Skin epidermis (tissue), 12 donors: ENCODE measurements around the gene USH1G.

Source experiments
- H3K27ac ChIP-seq, 21 experiments: fragments of 200-600 bp; sonication (generic) in 11 of 21; one replicate each; pipeline ENCODE4 v1.5.0; 2020; ENCODE audit warnings: mild to moderate bottlenecking in 3 of 21, inconsistent platforms in 2 of 21, moderate library complexity in 2 of 21
- H3K4me3 ChIP-seq, 7 experiments: fragments of 200-600 bp; sonication (generic) in 2 of 7; one replicate each; pipeline ENCODE4 v1.5.0; 2020; ENCODE audit warnings: inconsistent platforms in 2 of 7, mild to moderate bottlenecking in 2 of 7, moderate library complexity in 1 of 7

USH1G gene

GRCh38 chr17:74936470-74936799 is 13.4 kb upstream of the USH1G start:
- Histone ChIP-seq H3K27ac (peak overlapping the region in 1 of 21 experiments; percentile 61), H3K4me3 (no peak overlapping the region)

DNA sequence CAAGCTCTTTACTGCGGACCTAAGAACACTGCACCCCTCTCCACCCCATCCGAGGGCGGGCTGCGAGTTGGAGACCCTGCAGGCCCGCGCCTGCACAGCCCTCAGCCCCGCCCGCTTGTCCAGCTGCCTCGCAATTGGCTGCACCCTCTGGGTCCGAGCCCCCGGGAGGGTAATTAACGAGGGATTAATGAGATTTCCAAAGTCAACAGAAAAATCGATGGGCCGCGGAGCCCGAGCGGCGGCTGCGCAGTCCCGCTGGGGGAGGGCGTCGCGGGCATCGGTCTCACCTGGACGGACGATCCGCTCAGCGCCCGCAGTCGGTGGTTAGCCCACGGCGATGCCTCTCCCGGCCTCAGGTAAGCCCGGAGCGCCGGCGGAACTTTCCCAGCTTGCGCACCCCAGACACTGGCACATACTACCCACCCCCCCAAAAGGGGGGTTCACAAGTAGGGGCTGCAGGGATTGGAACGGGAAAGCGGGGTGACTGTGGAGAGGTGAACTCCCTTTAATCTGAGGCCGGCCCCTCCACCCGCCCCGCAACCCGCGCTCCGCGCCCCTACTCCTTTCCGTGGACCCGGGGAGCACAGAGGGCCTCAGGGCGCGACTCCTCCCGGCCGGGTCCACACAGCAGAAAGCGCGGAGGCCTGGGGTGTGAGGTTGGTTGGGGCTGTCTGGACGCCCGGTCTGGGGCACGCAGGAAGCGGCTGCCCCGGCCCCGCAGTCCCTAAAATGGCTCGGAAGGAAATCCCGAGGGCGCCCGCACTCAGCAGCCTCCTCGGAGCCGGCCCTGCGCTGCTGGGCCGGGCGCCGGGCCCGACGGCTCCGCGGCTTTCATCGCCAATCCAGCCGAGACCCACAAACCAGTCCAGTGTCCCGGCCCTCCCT is 12.8 kb upstream of the USH1G start, which contains the start of gene OTOP3:
OTOP3 (plus strand) TSS at position 314 of the 885 bp plus-strand sequence; CDS start at position 338, 24 bp downstream.
- H3K4me3 ChIP-seq, result no peak within 1 kb of the TSS
- H3K27ac ChIP-seq, result peak within 1 kb of the TSS in 1 of 21 experiments; percentile 61

GRCh38 chr17:74935048-74935447 is 12.0 kb upstream of the USH1G start:
- Histone ChIP-seq H3K27ac (no peak overlapping the region), H3K4me3 (no peak overlapping the region)

DNA sequence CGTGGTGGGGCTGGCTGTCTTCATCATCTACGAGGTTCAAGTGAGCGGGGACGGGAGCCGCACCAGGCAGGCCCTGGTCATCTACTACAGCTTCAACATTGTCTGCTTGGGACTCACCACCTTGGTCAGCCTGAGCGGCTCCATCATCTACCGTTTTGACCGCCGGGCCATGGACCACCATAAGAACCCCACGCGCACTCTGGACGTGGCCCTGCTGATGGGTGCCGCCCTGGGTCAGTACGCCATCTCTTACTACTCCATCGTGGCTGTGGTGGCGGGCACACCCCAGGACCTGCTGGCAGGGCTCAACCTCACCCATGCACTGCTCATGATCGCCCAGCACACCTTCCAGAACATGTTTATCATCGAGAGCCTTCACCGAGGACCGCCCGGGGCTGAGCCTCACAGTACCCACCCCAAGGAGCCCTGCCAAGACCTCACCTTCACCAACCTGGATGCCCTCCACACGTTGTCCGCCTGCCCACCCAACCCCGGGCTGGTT is 7.5 kb upstream of the USH1G start:
- no peak overlapping the region for H3K27ac ChIP-seq
- H3K4me3 ChIP-seq, result no peak overlapping the region

DNA sequence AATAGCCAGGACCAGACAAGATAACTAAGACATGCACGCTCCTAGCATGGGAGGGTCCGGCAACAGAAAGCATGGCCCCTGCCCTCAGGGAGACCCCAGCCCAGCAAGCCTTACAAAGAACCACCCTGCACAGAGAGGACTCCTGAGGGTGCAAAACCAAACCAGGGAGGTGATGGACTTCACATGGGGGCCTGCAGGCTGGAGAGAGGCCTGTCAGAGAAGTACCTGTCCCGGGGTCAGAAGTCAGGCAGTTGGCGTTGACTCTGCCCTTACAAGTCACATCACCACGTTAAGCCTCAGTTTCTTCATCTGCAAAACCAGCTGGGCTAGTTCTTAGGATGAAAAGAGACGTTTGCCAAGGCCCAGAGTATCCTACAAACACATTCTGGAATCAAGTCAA is 5.7 kb upstream of the USH1G start:
- H3K4me3 ChIP-seq, result no peak overlapping the region
- no peak overlapping the region for H3K27ac ChIP-seq

DNA sequence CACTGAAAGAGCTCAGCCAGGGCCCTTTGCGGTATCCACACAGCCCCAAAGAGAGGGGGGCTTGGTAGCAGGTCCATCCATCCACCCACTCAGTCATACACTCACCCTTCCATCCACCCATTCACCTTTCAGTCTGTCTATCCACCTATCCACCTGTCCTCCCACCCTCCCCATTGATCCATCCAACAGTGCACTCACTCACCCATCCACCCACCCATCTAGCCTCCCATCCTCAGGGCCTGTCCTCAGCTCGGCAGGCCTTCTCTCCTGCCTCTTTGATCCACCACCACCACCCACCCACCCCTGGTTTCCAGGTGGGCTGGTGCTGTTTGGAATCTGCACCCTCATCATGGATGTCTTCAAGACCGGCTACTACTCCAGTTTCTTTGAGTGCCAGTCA is 2.2 kb upstream of the USH1G start:
- Histone ChIP-seq H3K4me3 (no peak overlapping the region), H3K27ac (no peak overlapping the region)

GRCh38 chr17:74924250-74924948 is 1.3 kb upstream of the USH1G start, which contains the start of gene OTOP2:
TSS of gene OTOP2 (plus strand) at chr17:74924273. CDS start at chr17:74924633, 360 bp downstream.
- H3K4me3 ChIP-seq, result peak within 1 kb of the TSS in 6 of 7 experiments; percentile 2 to 43 (median 16)
- H3K27ac ChIP-seq, result peak within 1 kb of the TSS in 2 of 21 experiments; percentile 4 to 7

GRCh38 chr17:74923538-74924249 is 639 bp upstream of the USH1G start:
- H3K4me3 ChIP-seq, result peak overlapping the region in 6 of 7 experiments; percentile 2 to 43 (median 16)
- peak overlapping the region in 2 of 21 experiments; percentile 4 to 7 for H3K27ac ChIP-seq

DNA sequence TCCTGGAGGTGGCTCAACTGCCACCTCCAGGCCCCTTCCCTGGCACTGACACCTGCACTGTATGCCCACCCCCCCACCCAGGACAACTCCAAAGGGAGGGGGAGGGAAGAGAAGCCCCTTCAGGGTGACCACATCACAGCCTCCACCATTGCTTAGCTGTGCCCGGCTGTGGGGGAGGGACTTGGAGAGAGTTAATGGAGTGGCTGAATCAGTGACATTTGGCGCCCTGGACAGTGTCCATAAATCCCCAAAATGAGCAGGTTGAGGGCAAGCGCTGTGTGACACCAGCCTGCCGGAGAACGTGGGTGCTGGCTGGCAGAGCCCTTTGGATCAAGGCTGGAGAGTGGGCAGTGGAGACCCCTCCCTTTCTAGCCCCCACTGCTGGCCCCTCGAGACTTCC is 883 bp downstream of the USH1G start:
- Histone ChIP-seq H3K4me3 (peak overlapping the region in 1 of 7 experiments; percentile 15), H3K27ac (no peak overlapping the region)

- Histone ChIP-seq H3K27ac (no peak overlapping the region), H3K4me3 (no peak overlapping the region)
Measured at GRCh38 chr17:74921769-74922168, 1.3 kb downstream of the USH1G start.

DNA sequence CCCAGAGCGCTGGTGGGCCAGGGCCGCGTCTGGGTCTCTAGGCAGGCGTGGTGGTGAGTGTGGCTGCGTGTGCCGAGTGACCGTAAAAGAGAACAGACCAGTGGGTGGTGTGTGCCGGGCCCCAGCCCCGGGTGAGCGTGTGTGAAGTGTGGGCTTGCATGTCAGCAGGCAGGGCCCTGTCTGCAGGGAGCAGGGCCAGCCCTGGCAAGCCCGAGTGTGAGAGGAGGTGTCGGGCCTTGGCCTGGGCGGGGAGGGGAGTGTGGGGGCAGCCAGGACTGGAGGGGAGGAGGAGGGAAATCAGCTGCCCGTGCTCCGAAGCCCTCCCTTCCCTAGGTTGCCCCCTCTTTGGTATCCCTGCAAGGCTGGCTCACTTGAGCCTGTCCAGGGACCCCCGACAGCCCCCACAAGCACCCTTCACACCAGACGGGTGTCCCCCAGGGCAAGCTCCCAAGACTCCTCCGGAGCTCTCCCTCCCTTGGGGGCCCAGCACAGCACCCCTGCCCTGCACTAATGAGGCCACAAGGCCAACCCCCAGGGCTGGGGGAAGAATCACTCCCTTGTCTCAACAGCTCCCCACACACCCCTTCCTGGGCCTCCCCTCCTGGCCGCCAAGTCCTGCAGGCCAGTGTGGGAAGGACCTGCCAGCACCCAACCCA is 1.9 kb downstream of the USH1G start:
- Histone ChIP-seq H3K4me3 (no peak overlapping the region), H3K27ac (peak overlapping the region in 2 of 21 experiments; percentile 17 to 21)

- H3K27ac ChIP-seq, result peak overlapping the region in 2 of 21 experiments; percentile 17 to 21
- no peak overlapping the region for H3K4me3 ChIP-seq
Measured at GRCh38 chr17:74920642-74921025, 2.4 kb downstream of the USH1G start.

DNA sequence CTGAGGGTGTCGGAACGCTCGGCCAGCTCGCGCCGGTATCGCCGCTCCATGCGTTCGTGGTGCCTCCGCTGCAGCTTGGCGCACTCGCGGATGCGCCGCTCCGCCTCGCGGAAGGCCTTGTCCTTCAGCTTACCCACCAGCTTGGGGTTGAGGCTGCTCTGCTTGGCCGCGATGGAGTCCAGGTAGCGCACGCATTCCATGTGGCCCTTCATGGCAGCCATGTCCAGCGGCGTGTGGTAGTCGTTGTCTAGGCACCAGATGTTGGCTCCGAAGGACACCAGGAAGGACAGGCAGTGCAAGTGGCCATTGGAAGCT is 2.8 kb downstream of the USH1G start:
- Histone ChIP-seq H3K4me3 (no peak overlapping the region), H3K27ac (no peak overlapping the region)

DNA sequence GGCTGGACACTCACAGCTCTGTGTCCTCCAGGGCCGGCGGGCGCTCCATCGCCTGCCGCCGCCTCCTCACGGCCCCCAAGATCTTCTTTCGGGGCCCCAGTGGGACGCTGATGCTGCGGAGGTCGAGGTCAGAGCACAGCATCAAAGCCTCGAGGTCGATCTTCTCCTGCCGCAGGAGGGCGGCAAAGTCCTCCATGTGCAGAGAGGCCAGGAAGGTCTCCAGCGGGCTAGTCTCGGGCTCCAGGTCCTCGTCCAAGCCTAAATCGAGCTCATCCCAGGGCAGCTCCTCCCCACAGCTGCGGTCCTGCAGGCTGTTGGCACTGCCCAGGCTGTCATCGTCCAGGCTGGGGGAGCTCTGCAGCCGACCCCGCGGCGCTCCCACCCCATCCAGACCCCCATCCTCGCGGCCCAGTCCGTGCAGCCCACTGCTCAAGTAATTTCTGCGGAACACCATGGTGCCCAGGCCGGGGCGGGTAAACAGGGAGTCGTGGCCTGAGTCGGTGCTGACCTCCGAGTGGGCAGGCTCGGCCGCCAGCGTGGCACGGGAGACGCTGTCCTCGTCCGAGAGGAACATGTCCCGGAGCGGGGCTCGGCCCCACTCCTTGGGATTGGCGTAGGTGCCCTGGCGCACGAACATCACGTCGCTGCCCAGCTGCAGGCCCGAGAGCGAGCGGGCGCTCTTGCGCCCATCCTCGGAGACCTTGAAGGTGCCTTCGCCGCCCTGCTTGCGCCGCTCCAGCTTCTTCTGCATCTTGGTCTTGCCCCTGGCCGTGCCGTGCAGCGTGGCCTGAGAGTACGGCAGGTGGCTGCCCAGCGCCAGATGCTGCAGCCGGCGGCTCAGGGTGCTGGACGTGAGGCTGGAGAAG is 3.4 kb downstream of the USH1G start:
- Histone ChIP-seq H3K27ac (no peak overlapping the region), H3K4me3 (no peak overlapping the region)

GRCh38 chr17:74918906-74919305 is 4.1 kb downstream of the USH1G start:
- Histone ChIP-seq H3K4me3 (no peak overlapping the region), H3K27ac (no peak overlapping the region)

DNA sequence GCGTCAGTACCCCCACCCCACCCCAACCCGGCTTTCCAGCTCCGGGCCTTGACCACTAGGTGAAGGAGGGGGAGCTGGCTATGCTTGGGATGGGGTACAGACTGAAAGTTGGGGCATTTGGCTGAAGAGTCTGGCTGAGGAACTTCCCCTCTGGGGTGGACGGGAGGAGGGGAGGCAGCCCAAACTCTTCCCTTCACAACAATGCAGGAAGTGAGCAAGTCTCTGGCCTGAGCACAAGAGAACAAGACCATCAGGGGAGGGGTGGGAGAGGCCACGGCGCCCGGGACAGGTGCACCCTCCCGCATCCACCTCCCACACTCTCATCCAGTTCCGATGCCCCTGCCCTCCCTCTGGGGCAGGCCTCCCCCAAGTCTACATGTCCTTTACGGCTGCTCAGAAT is 5.6 kb downstream of the USH1G start:
- H3K27ac ChIP-seq, result no peak overlapping the region
- no peak overlapping the region for H3K4me3 ChIP-seq

- H3K4me3 ChIP-seq, result no peak overlapping the region
- no peak overlapping the region for H3K27ac ChIP-seq
Measured at GRCh38 chr17:74916851-74917199, 6.2 kb downstream of the USH1G start.

DNA sequence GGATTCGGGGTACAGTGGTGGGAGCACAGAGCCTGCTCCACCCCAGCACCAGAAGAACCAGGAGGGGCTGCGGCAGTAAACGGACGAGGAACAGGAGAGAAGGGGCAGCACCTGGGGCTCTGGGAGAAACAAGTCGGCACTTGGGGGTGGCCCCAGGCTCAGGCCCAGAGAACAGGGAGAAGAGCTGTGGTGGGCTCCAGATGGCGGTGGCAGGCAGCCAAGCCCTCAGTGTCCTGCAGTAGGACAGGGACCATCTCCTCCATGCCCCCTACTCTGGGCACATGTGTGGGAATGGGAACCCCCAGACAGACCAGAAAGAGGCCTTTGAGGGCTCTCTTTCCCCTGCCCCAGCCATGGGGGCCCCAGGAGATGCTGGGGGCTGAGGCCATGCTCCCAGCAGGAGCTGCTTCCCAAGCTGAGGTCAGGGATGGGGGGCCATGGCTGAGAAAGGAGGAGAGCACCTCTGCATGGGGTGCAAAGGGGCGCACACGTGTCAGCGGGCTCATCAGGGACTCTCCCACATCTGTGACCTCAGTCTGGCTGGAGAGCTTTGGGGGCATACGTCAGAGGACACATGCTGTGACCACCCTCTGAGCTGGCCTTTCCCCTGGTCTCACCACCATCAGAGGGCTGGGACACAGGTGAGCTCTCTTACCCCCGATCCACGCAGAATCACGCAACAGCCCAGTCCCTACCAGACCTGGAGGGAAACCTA is 6.8 kb downstream of the USH1G start:
- Histone ChIP-seq H3K4me3 (no peak overlapping the region), H3K27ac (no peak overlapping the region)
